BE2C (cell line): ENCODE results near the gene SIVA1.

Experiments used
- DNase-seq: peaks from one replicate; pipeline ENCODE4 v3.0.0-alpha.2; 2020
- H3K27me3 ChIP-seq: fragments of 250-450 bp; sonication (Bioruptor Pico); 2 replicates; pipeline ENCODE4 v1.5.1; 2020; ENCODE audit warnings: mild to moderate bottlenecking
- H3K36me3 ChIP-seq: fragments of 250-450 bp; sonication (Bioruptor Pico); 2 replicates; pipeline ENCODE4 v1.5.1; 2020; ENCODE audit warnings: mild to moderate bottlenecking
- H3K4me1 ChIP-seq: fragments of 250-450 bp; sonication (Bioruptor Pico); 2 replicates; pipeline ENCODE4 v1.5.1; 2020
- H3K4me3 ChIP-seq: 2 replicates; pipeline ENCODE4 v1.5.1; 2011; ENCODE audit warnings: low read depth, low read length
- H3K9me3 ChIP-seq: fragments of 250-450 bp; sonication (Bioruptor Pico); 2 replicates; pipeline ENCODE4 v1.5.1; 2020
- TF ChIP-seq, protein P1 (sequence below): IDR thresholded peaks from 2 replicates; pipeline ENCODE4 v1.5.1; 2012; ENCODE audit warnings: mild to moderate bottlenecking, low read depth, low read length

The SIVA1 gene

DNA sequence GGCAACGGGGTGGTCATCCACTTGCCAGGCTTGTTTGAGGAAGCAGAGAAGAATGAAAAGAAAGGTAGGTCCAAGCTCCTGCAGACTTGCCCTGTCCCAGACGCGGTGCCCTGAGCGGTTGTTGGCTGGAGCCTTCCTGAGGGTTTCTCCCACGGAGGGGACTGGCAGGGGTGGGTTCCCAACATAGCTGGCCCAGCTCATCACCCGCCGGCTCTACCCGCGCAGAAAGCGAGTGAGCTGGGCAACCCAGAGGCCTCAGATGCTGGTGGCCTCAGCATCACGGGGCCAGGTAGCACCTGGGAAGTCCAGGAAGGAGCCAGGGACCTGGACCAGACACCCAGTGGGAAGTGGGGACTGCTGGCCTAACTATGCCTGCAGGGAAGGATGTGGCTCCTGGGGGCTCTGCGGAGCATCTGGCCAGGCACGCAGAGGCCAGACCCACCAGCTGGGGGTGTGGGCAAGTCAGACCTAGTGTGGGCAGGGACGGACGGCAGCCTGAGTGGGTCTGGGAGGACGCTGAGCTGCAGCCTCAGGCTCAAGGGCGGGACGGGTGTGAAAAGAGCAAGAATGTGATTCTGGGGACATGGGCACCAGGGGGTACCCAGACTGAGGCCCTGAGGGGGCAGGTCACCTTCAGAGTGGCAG, 14.4 kb upstream of the SIVA1 start:
- H3K9me3 ChIP-seq = no peaks in the 10 kb centered on the region
- no peak overlapping the region for H3K4me3 ChIP-seq
- TF ChIP-seq, protein P1, sequence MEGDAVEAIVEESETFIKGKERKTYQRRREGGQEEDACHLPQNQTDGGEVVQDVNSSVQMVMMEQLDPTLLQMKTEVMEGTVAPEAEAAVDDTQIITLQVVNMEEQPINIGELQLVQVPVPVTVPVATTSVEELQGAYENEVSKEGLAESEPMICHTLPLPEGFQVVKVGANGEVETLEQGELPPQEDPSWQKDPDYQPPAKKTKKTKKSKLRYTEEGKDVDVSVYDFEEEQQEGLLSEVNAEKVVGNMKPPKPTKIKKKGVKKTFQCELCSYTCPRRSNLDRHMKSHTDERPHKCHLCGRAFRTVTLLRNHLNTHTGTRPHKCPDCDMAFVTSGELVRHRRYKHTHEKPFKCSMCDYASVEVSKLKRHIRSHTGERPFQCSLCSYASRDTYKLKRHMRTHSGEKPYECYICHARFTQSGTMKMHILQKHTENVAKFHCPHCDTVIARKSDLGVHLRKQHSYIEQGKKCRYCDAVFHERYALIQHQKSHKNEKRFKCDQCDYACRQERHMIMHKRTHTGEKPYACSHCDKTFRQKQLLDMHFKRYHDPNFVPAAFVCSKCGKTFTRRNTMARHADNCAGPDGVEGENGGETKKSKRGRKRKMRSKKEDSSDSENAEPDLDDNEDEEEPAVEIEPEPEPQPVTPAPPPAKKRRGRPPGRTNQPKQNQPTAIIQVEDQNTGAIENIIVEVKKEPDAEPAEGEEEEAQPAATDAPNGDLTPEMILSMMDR = no peak
- no peaks in the 10 kb centered on the region for H3K36me3 ChIP-seq
- H3K4me1 ChIP-seq = no peaks in the 10 kb centered on the region
- DNase-seq = no peak
- no peaks in the 10 kb centered on the region for H3K27me3 ChIP-seq

DNA sequence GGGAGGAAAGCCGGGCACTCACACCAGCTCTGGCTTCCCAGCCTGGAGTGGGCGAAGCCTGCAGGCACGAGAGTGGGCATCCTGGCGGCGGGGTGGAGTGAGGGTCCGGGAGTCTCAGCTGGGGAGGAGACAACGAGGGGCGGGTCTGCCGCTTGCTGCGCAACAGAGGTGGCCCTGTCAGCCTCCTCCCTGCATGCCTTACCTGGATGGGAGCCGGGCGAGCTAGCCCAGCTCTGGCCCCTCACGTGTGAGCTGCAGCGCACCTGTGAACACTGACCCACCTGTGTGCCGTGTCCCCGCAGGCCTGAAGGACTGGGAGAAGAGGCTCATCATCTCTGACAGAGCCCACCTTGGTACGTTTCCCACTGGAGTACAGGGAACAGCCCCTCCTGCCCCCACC, 13.9 kb upstream of the SIVA1 start:
- TF ChIP-seq, protein P1 = no peak

DNA sequence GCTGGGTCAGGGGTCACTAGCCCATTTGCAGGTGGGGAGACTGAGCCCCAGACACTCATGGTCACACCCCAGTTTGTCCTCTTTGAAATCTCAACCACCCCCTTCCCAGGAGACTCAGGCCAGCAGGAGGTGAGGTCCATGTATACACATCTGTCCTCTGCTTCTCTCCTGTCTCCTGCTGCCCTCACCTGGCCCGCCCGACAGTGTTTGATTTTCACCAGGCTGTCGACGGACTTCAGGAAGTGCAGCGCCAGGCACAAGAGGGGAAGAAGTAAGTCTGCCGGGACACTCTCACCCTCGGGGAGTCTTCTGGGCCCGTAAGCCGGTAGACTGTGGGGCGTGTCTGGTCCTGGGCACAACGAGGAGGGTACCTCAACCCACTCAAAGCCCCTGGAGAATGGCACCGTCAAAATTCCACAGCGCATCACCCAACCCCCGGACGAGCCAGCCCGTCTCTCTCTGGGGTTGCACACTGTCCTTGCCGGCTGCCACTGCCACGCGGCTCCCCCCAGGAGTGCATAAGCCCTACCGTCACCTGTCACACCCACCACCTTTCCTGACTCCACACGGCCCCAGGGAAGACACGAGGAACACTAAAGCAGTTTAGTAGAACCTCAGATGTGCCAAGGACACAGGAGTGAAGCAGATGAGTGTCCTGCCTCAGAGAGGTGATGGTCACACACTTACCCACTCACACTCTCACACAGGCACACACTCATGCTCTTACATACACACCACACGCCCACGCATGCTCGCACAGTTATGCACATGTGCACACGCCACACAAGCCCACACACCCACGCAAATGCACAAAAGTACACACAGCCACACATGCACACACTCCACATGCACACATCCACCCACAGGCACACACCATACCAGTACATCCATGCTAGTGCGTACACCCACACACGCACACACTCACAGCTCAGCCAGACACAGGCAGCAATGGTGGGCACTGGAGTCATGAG, 13.1 kb upstream of the SIVA1 start:
- no peaks in the 10 kb centered on the region for H3K9me3 ChIP-seq
- TF ChIP-seq, protein P1 = no peak
- no peaks in the 10 kb centered on the region for H3K36me3 ChIP-seq
- no peak overlapping the region for H3K4me3 ChIP-seq
- no peak for DNase-seq
- H3K27me3 ChIP-seq = no peaks in the 10 kb centered on the region
- H3K4me1 ChIP-seq = no peaks in the 10 kb centered on the region

More for the DNA sequence above, 13.9 kb upstream of the SIVA1 start:
- Histone ChIP-seq H3K9me3 (no peaks in the 10 kb centered on the region), H3K4me3 (no peak overlapping the region), H3K36me3 (no peaks in the 10 kb centered on the region), H3K27me3 (no peaks in the 10 kb centered on the region), H3K4me1 (no peaks in the 10 kb centered on the region)
- DNase-seq = no peak

DNA sequence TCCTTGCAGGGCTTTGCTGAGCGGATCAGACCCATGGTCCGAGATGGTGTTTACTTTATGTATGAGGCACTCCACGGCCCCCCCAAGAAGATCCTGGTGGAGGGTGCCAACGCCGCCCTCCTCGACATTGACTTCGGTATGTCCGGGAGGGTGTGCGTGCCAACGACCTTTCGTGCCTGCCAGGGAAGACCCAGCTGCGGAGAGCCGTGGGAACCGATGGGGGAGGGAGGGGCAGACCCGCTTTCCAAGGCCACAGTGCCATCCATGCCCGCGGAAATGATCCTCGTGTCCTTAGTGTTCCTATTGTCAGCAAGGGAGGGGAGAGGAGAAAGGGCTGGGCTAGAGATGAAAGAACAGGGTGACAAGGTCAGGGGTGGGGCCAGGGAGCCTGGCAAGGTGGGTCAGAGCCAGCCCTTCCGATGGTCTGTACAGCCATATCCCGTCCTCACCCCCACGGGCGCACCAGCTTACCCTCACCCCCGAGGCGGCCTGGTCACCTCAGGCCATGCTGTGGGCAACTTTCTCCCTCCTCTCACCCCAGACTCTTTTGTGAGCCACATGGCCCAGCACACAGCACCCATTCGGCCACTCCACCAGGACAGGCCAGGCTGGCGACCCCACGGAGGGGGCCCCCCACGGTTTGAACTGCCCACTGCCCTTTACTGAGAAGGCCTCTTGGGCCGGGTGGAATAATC, 11.7 kb upstream of the SIVA1 start:
- Histone ChIP-seq H3K27me3 (no peaks in the 10 kb centered on the region), H3K36me3 (no peaks in the 10 kb centered on the region), H3K9me3 (no peaks in the 10 kb centered on the region), H3K4me1 (no peaks in the 10 kb centered on the region), H3K4me3 (no peak overlapping the region)
- TF ChIP-seq, protein P1 = no peak
- no peak for DNase-seq

DNA sequence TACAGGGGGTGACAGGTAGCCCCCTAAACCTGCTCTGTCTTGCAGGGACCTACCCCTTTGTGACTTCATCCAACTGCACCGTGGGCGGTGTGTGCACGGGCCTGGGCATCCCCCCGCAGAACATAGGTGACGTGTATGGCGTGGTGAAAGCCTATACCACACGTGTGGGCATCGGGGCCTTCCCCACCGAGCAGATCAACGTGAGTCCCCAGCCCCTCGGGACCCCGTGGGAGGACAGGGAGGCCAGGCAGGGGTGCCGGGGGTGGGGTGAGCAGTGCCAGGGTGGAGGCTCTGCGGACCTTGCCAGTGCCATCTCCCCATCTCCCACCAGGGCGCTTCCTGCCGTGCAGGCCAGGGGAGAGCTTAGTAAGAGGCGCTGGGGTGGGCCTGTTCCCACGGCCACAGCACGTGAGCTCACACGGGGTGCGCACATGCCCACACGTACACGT, 11.1 kb upstream of the SIVA1 start:
- no peak for DNase-seq
- Histone ChIP-seq H3K36me3 (no peaks in the 10 kb centered on the region), H3K9me3 (no peaks in the 10 kb centered on the region), H3K27me3 (no peaks in the 10 kb centered on the region), H3K4me3 (no peak overlapping the region), H3K4me1 (no peaks in the 10 kb centered on the region)
- TF ChIP-seq, protein P1 = no peak
